Smooth muscle cell (in vitro differentiated cells): ENCODE results near the gene CCL17. TPM values are rescaled to one million over a fixed set of nuclear protein-coding genes. Genes with fewer than 3 reads are reported as not detected.

Source experiments
- DNase-seq: peaks from one replicate; lab custom pipeline; 2025; ENCODE audit not compliant: unreplicated experiment; lab: John Stamatoyannopoulos, UW
- H2AFZ ChIP-seq: fragments of 200-600 bp; sonication (generic); 2 replicates; pipeline ENCODE4 v1.6.0; 2016; ENCODE audit warnings: antibody characterized with exemption, low read depth, mild to moderate bottlenecking
- H3F3A ChIP-seq: fragments of 200-600 bp; sonication (generic); 2 replicates; pipeline ENCODE4 v1.6.0; 2017; ENCODE audit warnings: antibody characterized with exemption, low read depth
- H3K27ac ChIP-seq: fragments of 200-600 bp; sonication (generic); 2 replicates; pipeline ENCODE4 v1.5.1; 2016; ENCODE audit warnings: low read depth, mild to moderate bottlenecking
- H3K27me3 ChIP-seq: fragments of 200-600 bp; sonication (generic); 2 replicates; pipeline ENCODE4 v1.6.1; 2016; ENCODE audit warnings: low read depth, mild to moderate bottlenecking
- H3K36me3 ChIP-seq: fragments of 200-600 bp; sonication (generic); 2 replicates; pipeline ENCODE4 v1.5.1; 2016; ENCODE audit warnings: low read depth
- H3K4me1 ChIP-seq: fragments of 200-600 bp; sonication (generic); 2 replicates; pipeline ENCODE4 v1.5.1; 2016; ENCODE audit warnings: low read depth
- H3K4me2 ChIP-seq: fragments of 200-600 bp; sonication (generic); 2 replicates; pipeline ENCODE4 v1.6.0; 2016; ENCODE audit warnings: mild to moderate bottlenecking
- H3K4me3 ChIP-seq: fragments of 200-600 bp; sonication (generic); 2 replicates; pipeline ENCODE4 v1.5.1; 2016; ENCODE audit warnings: mild to moderate bottlenecking
- H3K79me2 ChIP-seq: fragments of 200-600 bp; sonication (generic); 2 replicates; pipeline ENCODE4 v1.6.0; 2016; ENCODE audit warnings: low read depth, mild to moderate bottlenecking
- H3K9ac ChIP-seq: fragments of 200-600 bp; sonication (generic); 2 replicates; pipeline ENCODE4 v1.6.0; 2016; ENCODE audit warnings: low read depth
- H3K9me3 ChIP-seq: fragments of 200-600 bp; sonication (generic); replicated peaks from 2 replicates; pipeline ENCODE4 v1.5.1; 2016; ENCODE audit warnings: low read depth
- H4K20me1 ChIP-seq: fragments of 200-600 bp; sonication (generic); 2 replicates; pipeline ENCODE4 v1.6.0; 2016; ENCODE audit warnings: low read depth
- CTCF ChIP-seq: fragments of 200-600 bp; sonication (generic); IDR thresholded peaks from 2 replicates; pipeline ENCODE4 v1.5.1; 2017; ENCODE audit warnings: borderline replicate concordance, mild to moderate bottlenecking, antibody characterized with exemption; ENCODE audit not compliant: insufficient read depth, poor library complexity, severe bottlenecking
- WGBS: methylation state at CpG from one replicate; pipeline ENCODE4 v1.1.7; 2016; ENCODE audit warnings: low lambda C conversion rate; 5-methylcytosine and 5-hydroxymethylcytosine counted together
- polyA plus RNA-seq: library from polyadenylated mRNA; unstranded; fragments of >200 nt; fragmentation: Nextera tagmentation; extraction: Ambion mirVana; gene quantifications from 2 replicates; pipeline ENCODE4 v1.2.1, GENCODE V29; 2016
- total RNA-seq: library from RNA; depleted of rRNA; stranded (reverse); fragments of >200 nt; gene quantifications from 2 replicates; pipeline ENCODE4 v1.2.3, GENCODE V29; 2014

Gene CCL17
- total and polyA plus RNA-seq, 2 experiments from 2014 or later, result not detected

- H3K4me3 ChIP-seq, result no peak overlapping the region
These were observed 23.3 kb downstream of the CCL17 start for GRCh38 chr16:57427824-57428223.

GRCh38 chr16:57430955-57431354, 26.4 kb downstream of the CCL17 start:
- TF ChIP-seq CTCF, result no peak
- Histone ChIP-seq H3K4me3 (no peak overlapping the region), H3K36me3 (peaks cover 32% of the 10 kb centered on the region), H3K9ac (no peak overlapping the region), H3K79me2 (no peaks in the 10 kb centered on the region), H3F3A (no peaks in the 10 kb centered on the region), H2AFZ (no peak overlapping the region), H4K20me1 (no peaks in the 10 kb centered on the region), H3K4me2 (no peak overlapping the region), H3K27me3 (no peaks in the 10 kb centered on the region), H3K27ac (no peak overlapping the region), H3K9me3 (no peaks in the 10 kb centered on the region), H3K4me1 (no peaks in the 10 kb centered on the region)
- 95% methylated on average over 5 of the region's 5 CpGs for WGBS
- no peak for DNase-seq

More at GRCh38 chr16:57427824-57428223, 23.3 kb downstream of the CCL17 start:
- H3K79me2 ChIP-seq, result no peaks in the 10 kb centered on the region
- no peak overlapping the region for H3K27ac ChIP-seq
- H3K4me1 ChIP-seq, result no peaks in the 10 kb centered on the region
- H3F3A ChIP-seq, result no peaks in the 10 kb centered on the region
- H3K4me2 ChIP-seq, result no peak overlapping the region
- TF ChIP-seq CTCF, result no peak
- H3K9me3 ChIP-seq, result no peaks in the 10 kb centered on the region
- H3K36me3 ChIP-seq, result peaks cover 13% of the 10 kb centered on the region
- DNase-seq, result no peak
- no peak overlapping the region for H3K9ac ChIP-seq
- H2AFZ ChIP-seq, result no peak overlapping the region
- no peaks in the 10 kb centered on the region for H4K20me1 ChIP-seq
- no peaks in the 10 kb centered on the region for H3K27me3 ChIP-seq

- no peaks in the 10 kb centered on the region for H3K27me3 ChIP-seq
- no peaks in the 10 kb centered on the region for H3K79me2 ChIP-seq
- H3K4me1 ChIP-seq, result no peaks in the 10 kb centered on the region
- no peaks in the 10 kb centered on the region for H4K20me1 ChIP-seq
- no peak overlapping the region for H3K4me2 ChIP-seq
- H3K9me3 ChIP-seq, result no peaks in the 10 kb centered on the region
- no peak overlapping the region for H3K9ac ChIP-seq
- H3K36me3 ChIP-seq, result peaks cover 32% of the 10 kb centered on the region
- H2AFZ ChIP-seq, result no peak overlapping the region
- no peak overlapping the region for H3K27ac ChIP-seq
- no peak for TF ChIP-seq CTCF
- H3F3A ChIP-seq, result no peaks in the 10 kb centered on the region
- DNase-seq, result no peak
- no peak overlapping the region for H3K4me3 ChIP-seq
- WGBS, result 95% methylated on average over 2 of the region's 2 CpGs
These were observed 27.9 kb downstream of the CCL17 start for GRCh38 chr16:57432505-57432904.

GRCh38 chr16:57432989-57433388, 28.4 kb downstream of the CCL17 start:
- Histone ChIP-seq H2AFZ (no peak overlapping the region), H3K4me3 (no peak overlapping the region), H3K9ac (no peak overlapping the region), H3K79me2 (no peaks in the 10 kb centered on the region), H3K36me3 (peaks cover 29% of the 10 kb centered on the region), H3K27ac (no peak overlapping the region), H4K20me1 (peaks cover 5% of the 10 kb centered on the region), H3K4me1 (no peaks in the 10 kb centered on the region), H3F3A (no peaks in the 10 kb centered on the region), H3K27me3 (no peaks in the 10 kb centered on the region), H3K4me2 (no peak overlapping the region), H3K9me3 (no peaks in the 10 kb centered on the region)
- DNase-seq, result no peak
- WGBS, result 92% methylated on average over 3 of the region's 3 CpGs
- TF ChIP-seq CTCF, result no peak
